Measurements from ENCODE around the gene MINDY4B.

DNA sequence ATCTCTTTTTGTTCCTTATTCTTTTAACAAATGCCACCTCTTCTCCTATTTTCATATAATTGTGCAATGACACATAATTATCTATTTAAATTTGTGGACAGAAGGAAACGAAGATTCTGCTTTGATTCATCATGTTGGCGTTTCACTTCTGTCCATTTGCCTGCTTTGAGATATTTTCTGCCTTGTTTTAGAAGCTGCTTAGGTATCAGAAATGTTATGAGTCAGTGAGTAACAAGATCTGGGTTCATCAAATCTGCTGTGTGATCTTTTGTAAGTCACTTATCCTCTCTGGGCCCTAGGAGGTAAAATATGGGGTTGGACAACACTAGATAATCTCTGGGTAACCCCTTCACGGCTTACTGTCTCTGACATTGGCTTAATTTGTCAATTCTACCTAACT, 7.3 kb upstream of the MINDY4B start:
- TF ChIP-seq, protein P1, sequence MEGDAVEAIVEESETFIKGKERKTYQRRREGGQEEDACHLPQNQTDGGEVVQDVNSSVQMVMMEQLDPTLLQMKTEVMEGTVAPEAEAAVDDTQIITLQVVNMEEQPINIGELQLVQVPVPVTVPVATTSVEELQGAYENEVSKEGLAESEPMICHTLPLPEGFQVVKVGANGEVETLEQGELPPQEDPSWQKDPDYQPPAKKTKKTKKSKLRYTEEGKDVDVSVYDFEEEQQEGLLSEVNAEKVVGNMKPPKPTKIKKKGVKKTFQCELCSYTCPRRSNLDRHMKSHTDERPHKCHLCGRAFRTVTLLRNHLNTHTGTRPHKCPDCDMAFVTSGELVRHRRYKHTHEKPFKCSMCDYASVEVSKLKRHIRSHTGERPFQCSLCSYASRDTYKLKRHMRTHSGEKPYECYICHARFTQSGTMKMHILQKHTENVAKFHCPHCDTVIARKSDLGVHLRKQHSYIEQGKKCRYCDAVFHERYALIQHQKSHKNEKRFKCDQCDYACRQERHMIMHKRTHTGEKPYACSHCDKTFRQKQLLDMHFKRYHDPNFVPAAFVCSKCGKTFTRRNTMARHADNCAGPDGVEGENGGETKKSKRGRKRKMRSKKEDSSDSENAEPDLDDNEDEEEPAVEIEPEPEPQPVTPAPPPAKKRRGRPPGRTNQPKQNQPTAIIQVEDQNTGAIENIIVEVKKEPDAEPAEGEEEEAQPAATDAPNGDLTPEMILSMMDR (IDR thresholded peaks at IDR 0.05): no peak
- TF ChIP-seq BHLHE40 (IDR thresholded peaks at IDR 0.05; ENCODE audit: low read depth, low read length): no peak
